Lower lobe of right lung (tissue), 2 donors: ENCODE data around the gene AIF1L. TPM values are rescaled to one million over a fixed set of nuclear protein-coding genes. Genes with fewer than 3 reads are reported as not detected.

Experiments
- ATAC-seq, 2 donors: fragments of 200-7000 bp; cut with Tn5 transposase; one replicate each; pipeline ENCODE4 v1.9.1; 2020 to 2022; ENCODE audit warnings: mild to moderate bottlenecking in 2 of 2, moderate library complexity in 2 of 2
- DNase-seq: peaks from one replicate; pipeline ENCODE4 v3.0.0-alpha.2; 2020
- H3K27ac ChIP-seq: fragments of 200-600 bp; one replicate; pipeline ENCODE4 v1.8.0; 2022
- H3K27me3 ChIP-seq: fragments of 200-600 bp; one replicate; pipeline ENCODE4 v1.8.0; 2022; ENCODE audit warnings: low read depth
- H3K36me3 ChIP-seq: fragments of 200-600 bp; one replicate; pipeline ENCODE4 v1.8.0; 2022; ENCODE audit warnings: mild to moderate bottlenecking
- H3K4me1 ChIP-seq: fragments of 200-600 bp; one replicate; pipeline ENCODE4 v1.8.0; 2022
- H3K4me3 ChIP-seq: fragments of 200-600 bp; one replicate; pipeline ENCODE4 v1.8.0; 2022; ENCODE audit warnings: mild to moderate bottlenecking
- H3K9me3 ChIP-seq: fragments of 200-600 bp; one replicate; pipeline ENCODE4 v1.8.0; 2022
- CTCF ChIP-seq: fragments of 200-600 bp; IDR thresholded peaks from one replicate; pipeline ENCODE4 v1.8.0; 2022; ENCODE audit warnings: antibody characterized with exemption, mild to moderate bottlenecking
- intact Hi-C: fragments of 100-400 bp; cut with DNase I; formaldehyde crosslinking; loops from one replicate; pipeline ENCODE4 v1.11.0; 2022
- total RNA-seq: library from RNA; stranded (reverse); fragmentation: NEBNext Ultra II Directional; extraction: Animal tissue kit (Norgen Biotek cat#: 25700); gene quantifications from one replicate; pipeline ENCODE4 v1.2.1, GENCODE V29; 2021
- donor health status: DM: no; HTN: yes; CAD: no; lungs with severe emphysema.

The AIF1L gene
- total RNA-seq, 1 donor from 2014 or later = 16.0 TPM

DNA sequence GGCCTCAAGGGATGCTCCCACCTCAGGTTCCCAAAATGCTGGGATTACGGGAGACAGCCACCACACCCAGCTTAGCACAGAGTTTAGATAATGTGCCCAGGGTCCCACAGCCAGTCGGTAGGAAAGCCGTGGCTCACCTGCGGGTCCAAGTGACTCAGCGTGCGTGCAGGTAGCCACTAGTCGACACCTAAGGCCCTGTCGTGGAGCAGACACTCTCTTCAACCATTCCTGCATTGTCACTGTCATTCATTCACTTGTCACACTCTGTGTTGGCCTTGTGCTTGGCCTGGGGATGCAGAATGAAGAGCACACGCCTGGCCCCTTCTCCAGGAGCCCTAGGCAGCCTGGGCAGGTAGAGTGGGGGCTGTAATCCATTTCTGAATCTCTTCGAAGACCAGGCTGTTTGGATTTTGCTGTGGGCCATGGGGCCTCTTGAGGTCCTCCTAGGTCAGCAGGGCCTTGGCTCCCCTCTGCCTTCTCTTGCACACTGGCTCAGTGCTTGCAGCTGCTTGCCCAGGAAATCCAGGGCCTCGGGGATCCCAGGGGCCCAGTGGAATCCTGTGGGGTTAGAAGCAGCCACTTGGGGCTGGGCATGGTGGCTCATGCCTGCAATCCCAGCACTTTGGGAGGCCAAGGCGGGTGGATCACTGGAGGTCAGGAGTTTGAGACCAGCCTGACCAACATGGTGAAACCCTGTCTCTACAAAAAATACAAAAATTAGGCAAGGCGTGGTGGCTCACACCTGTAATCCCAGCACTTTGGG, 6.1 kb upstream of the AIF1L start:
- TF ChIP-seq CTCF = no peak

GRCh38 chr9:131091352-131091992, 4.9 kb upstream of the AIF1L start:
- Histone ChIP-seq H3K27me3 (peaks cover 32% of the 10 kb centered on the region), H3K4me3 (no peak overlapping the region), H3K36me3 (no peaks in the 10 kb centered on the region), H3K27ac (no peak overlapping the region), H3K4me1 (peaks cover under 1% of the 10 kb centered on the region), H3K9me3 (no peaks in the 10 kb centered on the region)
- DNase-seq = no peak
- TF ChIP-seq CTCF = no peak
- intact Hi-C loops = no loop called here
- no peak for ATAC-seq

More for the DNA sequence above, 6.1 kb upstream of the AIF1L start:
- Histone ChIP-seq H3K36me3 (no peaks in the 10 kb centered on the region), H3K4me3 (no peak overlapping the region), H3K4me1 (no peaks in the 10 kb centered on the region), H3K27ac (no peak overlapping the region), H3K9me3 (no peaks in the 10 kb centered on the region), H3K27me3 (peaks cover 20% of the 10 kb centered on the region)
- intact Hi-C loops = no loop called here
- DNase-seq (no peak), ATAC-seq (no peak)

GRCh38 chr9:131092030-131092429, 4.3 kb upstream of the AIF1L start:
- Histone ChIP-seq H3K27me3 (peaks cover 37% of the 10 kb centered on the region), H3K9me3 (no peaks in the 10 kb centered on the region), H3K4me1 (peaks cover 6% of the 10 kb centered on the region), H3K4me3 (no peak overlapping the region), H3K27ac (no peak overlapping the region), H3K36me3 (no peaks in the 10 kb centered on the region)
- DNase-seq = no peak
- intact Hi-C loops = no loop called here
- TF ChIP-seq CTCF = no peak
- no peak for ATAC-seq

GRCh38 chr9:131092548-131093440, 3.5 kb upstream of the AIF1L start:
- no peak overlapping the region for H3K27ac ChIP-seq
- no peak for TF ChIP-seq CTCF
- H3K9me3 ChIP-seq = no peaks in the 10 kb centered on the region
- ATAC-seq (no peak), DNase-seq (no peak)
- H3K27me3 ChIP-seq = peaks cover 45% of the 10 kb centered on the region
- no peaks in the 10 kb centered on the region for H3K36me3 ChIP-seq
- H3K4me1 ChIP-seq = peaks cover 6% of the 10 kb centered on the region
- H3K4me3 ChIP-seq = no peak overlapping the region
- intact Hi-C loops = no loop called here

DNA sequence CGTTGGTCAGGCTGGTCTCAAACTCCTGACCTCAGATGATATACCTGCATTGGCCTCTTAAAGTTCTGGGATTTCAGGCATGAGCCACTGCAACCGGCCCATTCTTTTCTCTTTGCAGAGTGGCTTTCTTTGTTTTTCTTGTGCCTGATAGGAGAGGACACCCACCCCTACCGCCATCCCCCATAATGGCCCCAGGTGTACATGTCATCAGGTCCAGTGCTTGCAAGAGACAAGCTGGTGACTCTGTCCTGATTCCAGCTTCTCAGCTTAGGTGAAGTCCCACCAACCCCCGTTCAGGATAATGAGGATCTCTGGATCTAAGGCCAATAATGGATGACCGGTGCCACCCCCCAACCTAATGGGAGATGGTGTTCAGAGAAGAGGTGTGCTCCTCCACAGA, 2.3 kb upstream of the AIF1L start:
- intact Hi-C loops = no loop called here
- no peaks in the 10 kb centered on the region for H3K9me3 ChIP-seq
- no peak overlapping the region for H3K4me3 ChIP-seq
- no peak for TF ChIP-seq CTCF
- DNase-seq = no peak
- H3K4me1 ChIP-seq = peaks cover 6% of the 10 kb centered on the region
- H3K27me3 ChIP-seq = peaks cover 49% of the 10 kb centered on the region
- no peak overlapping the region for H3K27ac ChIP-seq
- H3K36me3 ChIP-seq = no peaks in the 10 kb centered on the region
- no peak for ATAC-seq
